Measurements from ENCODE around the gene HOXB3.

Gene HOXB3

GRCh38 chr17:48559122-48559839, 30.8 kb downstream of the HOXB3 start:
- DNase-seq (ENCODE audit: low read depth in 1 of 2, low spot score in 1 of 2) = no peak

GRCh38 chr17:48558831-48559121, 31.3 kb downstream of the HOXB3 start:
- no peak for DNase-seq (ENCODE audit: low read depth in 1 of 2, low spot score in 1 of 2)

- no peak for DNase-seq (ENCODE audit: low read depth in 1 of 2, low spot score in 1 of 2)
Observed at GRCh38 chr17:48558057-48558830, 31.8 kb downstream of the HOXB3 start.

- no peak for DNase-seq (ENCODE audit: low read depth in 1 of 2, low spot score in 1 of 2)
Observed at GRCh38 chr17:48556576-48557401, 33.3 kb downstream of the HOXB3 start.

- DNase-seq (ENCODE audit: low read depth in 1 of 2, low spot score in 1 of 2) = no peak
Observed at GRCh38 chr17:48556229-48556575, 33.8 kb downstream of the HOXB3 start.

- no peak for DNase-seq (ENCODE audit: low read depth in 1 of 2, low spot score in 1 of 2)
Observed at GRCh38 chr17:48555258-48556228, 34.5 kb downstream of the HOXB3 start.

GRCh38 chr17:48554412-48555257, 35.4 kb downstream of the HOXB3 start:
- DNase-seq (ENCODE audit: low read depth in 1 of 2, low spot score in 1 of 2) = no peak

GRCh38 chr17:48553826-48554225, 36.2 kb downstream of the HOXB3 start:
- DNase-seq (ENCODE audit: low read depth in 1 of 2, low spot score in 1 of 2) = no peak

GRCh38 chr17:48553190-48553547, 36.9 kb downstream of the HOXB3 start:
- DNase-seq (ENCODE audit: low read depth in 1 of 2, low spot score in 1 of 2) = no peak

GRCh38 chr17:48552466-48553189, 37.4 kb downstream of the HOXB3 start:
- DNase-seq (ENCODE audit: low read depth in 1 of 2, low spot score in 1 of 2) = no peak

- no peak for DNase-seq (ENCODE audit: low read depth in 1 of 2, low spot score in 1 of 2)
Observed at GRCh38 chr17:48551596-48552465, 38.2 kb downstream of the HOXB3 start.

GRCh38 chr17:48551214-48551555, 38.9 kb downstream of the HOXB3 start:
- DNase-seq (ENCODE audit: low read depth in 1 of 2, low spot score in 1 of 2) = no peak

GRCh38 chr17:48550502-48551213, 39.4 kb downstream of the HOXB3 start:
- DNase-seq (ENCODE audit: low read depth in 1 of 2, low spot score in 1 of 2) = no peak

- no peak for DNase-seq (ENCODE audit: low read depth in 1 of 2, low spot score in 1 of 2)
Observed at GRCh38 chr17:48549914-48550501, 40.0 kb downstream of the HOXB3 start.

- DNase-seq (ENCODE audit: low read depth in 1 of 2, low spot score in 1 of 2) = no peak
Observed at GRCh38 chr17:48549281-48549630, 40.8 kb downstream of the HOXB3 start.

GRCh38 chr17:48548523-48549280, 41.3 kb downstream of the HOXB3 start:
- DNase-seq (ENCODE audit: low read depth in 1 of 2, low spot score in 1 of 2) = no peak
